Stomach smooth muscle (tissue), 2 donors: ENCODE results near the gene TDP2.
"Not testable (repeated sequence)": the region's sequence is repeated elsewhere in the genome, so short reads cannot be mapped to it uniquely, and the experiment has no call there.

ENCODE experiments used
- H3K27ac ChIP-seq: one replicate; pipeline ENCODE4 v1.7.0; 2013; ENCODE audit warnings: mild to moderate bottlenecking, low read length, inconsistent platforms
- H3K27me3 ChIP-seq, 2 donors: one replicate each; pipeline ENCODE4 v1.7.0; 2013; ENCODE audit warnings: low read length in 2 of 2; ENCODE audit not compliant: insufficient read depth in 2 of 2, control insufficient read depth in 1 of 2
- H3K36me3 ChIP-seq, 2 donors: one replicate each; pipeline ENCODE4 v1.7.0; 2013; ENCODE audit warnings: low read length in 2 of 2; ENCODE audit not compliant: control insufficient read depth in 2 of 2, insufficient read depth in 2 of 2
- H3K4me1 ChIP-seq: one replicate; pipeline ENCODE4 v1.7.0; 2013; ENCODE audit warnings: low read length; ENCODE audit not compliant: control insufficient read depth, insufficient read depth
- H3K4me3 ChIP-seq, 2 donors: one replicate each; pipeline ENCODE4 v1.7.0; 2013; ENCODE audit warnings: low read length in 2 of 2
- H3K9ac ChIP-seq, 2 donors: one replicate each; pipeline ENCODE4 v1.7.0; 2013; ENCODE audit warnings: low read length in 2 of 2, mild to moderate bottlenecking in 1 of 2
- H3K9me3 ChIP-seq, 2 donors: one replicate each; pipeline ENCODE4 v1.7.0; 2013; ENCODE audit warnings: low read length in 2 of 2; ENCODE audit not compliant: control insufficient read depth in 2 of 2
- donor health status: healthy.
- donor health status: Pancreatic carcinoma.

TDP2 gene

GRCh38 chr6:24663189-24663588 is 3.5 kb downstream of the TDP2 start:
- Histone ChIP-seq H3K9me3 (no peaks in the 10 kb centered on the region), H3K27ac (no peak overlapping the region), H3K27me3 (no peaks in the 10 kb centered on the region), H3K9ac (no peak overlapping the region), H3K4me1 (peaks cover 16% of the 10 kb centered on the region), H3K36me3 (peaks cover 5 to 7% of the 10 kb centered on the region in 2 donors), H3K4me3 (no peak overlapping the region)

DNA sequence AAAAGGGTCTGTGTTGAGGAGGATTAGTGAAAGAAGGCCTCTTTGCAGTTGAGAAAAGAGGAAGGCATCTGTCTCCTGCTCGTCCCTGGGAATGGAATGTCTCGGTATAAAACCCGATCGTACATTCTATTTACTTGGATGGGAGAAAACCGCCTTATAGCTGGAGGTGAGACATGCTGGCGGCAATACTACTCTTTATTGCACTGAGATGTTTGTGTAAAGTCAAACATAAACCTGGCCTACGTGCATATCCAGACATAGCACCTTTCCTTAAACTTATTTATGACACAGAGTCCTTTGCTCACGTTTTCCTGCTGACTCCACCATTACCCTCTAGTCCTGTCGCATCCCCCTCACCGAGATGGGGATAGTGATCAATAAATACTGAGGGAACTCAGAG is 4.5 kb downstream of the TDP2 start:
- H3K4me3 ChIP-seq = no peak overlapping the region
- H3K36me3 ChIP-seq = peaks cover 5 to 7% of the 10 kb centered on the region in 2 donors

GRCh38 chr6:24661759-24662158 is 4.9 kb downstream of the TDP2 start:
- H3K4me1 ChIP-seq, H3K9ac ChIP-seq, H3K36me3 ChIP-seq, H3K4me3 ChIP-seq, H3K27me3 ChIP-seq, H3K27ac ChIP-seq, H3K9me3 ChIP-seq: not testable (repeated sequence)

More for the DNA sequence above, 4.5 kb downstream of the TDP2 start:
- Histone ChIP-seq H3K27me3 (no peaks in the 10 kb centered on the region), H3K4me1 (peaks cover 8% of the 10 kb centered on the region), H3K9ac (no peak overlapping the region), H3K9me3 (no peaks in the 10 kb centered on the region), H3K27ac (no peak overlapping the region)

- Histone ChIP-seq H3K36me3 (peaks cover 5 to 7% of the 10 kb centered on the region in 2 donors), H3K4me3 (no peak overlapping the region), H3K27me3 (no peaks in the 10 kb centered on the region), H3K9me3 (no peaks in the 10 kb centered on the region), H3K4me1 (peaks cover 3% of the 10 kb centered on the region), H3K9ac (no peak overlapping the region), H3K27ac (no peak overlapping the region)
These were observed 6.6 kb downstream of the TDP2 start for GRCh38 chr6:24660105-24660504.

- no peaks in the 10 kb centered on the region for H3K27me3 ChIP-seq
- H3K36me3 ChIP-seq = peaks cover 5 to 7% of the 10 kb centered on the region in 2 donors
- H3K4me1 ChIP-seq = no peaks in the 10 kb centered on the region
- no peak overlapping the region for H3K27ac ChIP-seq
- H3K4me3 ChIP-seq = no peak overlapping the region
- H3K9ac ChIP-seq = no peak overlapping the region
- H3K9me3 ChIP-seq = no peaks in the 10 kb centered on the region
These were observed 7.1 kb downstream of the TDP2 start for GRCh38 chr6:24659561-24659960.

DNA sequence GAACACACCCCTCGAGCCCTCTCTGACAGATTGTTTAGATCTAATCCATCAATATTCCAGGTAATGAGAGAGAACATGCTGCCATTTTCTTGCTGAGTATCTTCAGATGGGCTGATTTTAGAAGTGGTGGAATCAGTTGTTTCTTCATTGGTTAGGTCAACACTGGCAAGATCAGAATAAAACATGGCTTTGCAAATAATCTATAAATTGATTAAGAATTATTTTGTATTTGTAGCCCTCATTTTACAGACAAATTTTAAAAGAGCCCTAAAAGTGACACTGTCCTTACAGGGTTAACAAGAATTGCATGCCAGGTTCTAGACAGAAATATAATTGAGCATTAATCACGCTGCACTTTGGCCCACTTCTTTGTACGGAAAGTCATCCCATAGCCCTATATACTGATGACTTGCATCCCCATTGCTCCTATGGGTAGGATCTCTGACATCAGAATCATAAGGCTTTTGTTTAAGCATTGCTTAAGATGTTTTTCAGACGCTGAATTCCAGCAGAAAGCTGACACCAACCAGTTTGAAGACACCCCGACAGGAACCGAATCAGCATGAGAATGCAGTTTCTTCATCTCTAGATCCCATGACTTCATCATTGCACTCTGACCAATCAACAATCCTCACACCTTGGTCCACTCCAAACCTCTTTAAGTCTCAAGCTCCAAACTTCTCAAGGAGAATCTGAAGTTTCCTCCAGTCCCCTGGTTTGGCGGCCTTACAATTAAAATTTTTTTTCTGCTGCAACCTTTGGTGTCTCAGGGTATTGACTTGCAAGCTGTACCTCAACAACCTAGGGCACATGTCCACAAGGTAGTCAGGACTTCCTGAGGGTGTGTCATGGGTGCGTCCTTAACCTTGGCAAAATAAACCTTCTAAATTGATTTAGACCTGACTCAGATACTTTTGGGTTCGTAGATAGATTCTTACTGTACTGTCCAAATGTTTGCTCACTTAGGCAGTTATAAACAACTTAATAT is 7.8 kb downstream of the TDP2 start:
- Histone ChIP-seq H3K27me3 (no peaks in the 10 kb centered on the region), H3K9me3 (no peaks in the 10 kb centered on the region), H3K9ac (no peak overlapping the region), H3K4me3 (no peak overlapping the region), H3K36me3 (peaks cover 5 to 7% of the 10 kb centered on the region in 2 donors), H3K4me1 (no peaks in the 10 kb centered on the region), H3K27ac (no peak overlapping the region)

DNA sequence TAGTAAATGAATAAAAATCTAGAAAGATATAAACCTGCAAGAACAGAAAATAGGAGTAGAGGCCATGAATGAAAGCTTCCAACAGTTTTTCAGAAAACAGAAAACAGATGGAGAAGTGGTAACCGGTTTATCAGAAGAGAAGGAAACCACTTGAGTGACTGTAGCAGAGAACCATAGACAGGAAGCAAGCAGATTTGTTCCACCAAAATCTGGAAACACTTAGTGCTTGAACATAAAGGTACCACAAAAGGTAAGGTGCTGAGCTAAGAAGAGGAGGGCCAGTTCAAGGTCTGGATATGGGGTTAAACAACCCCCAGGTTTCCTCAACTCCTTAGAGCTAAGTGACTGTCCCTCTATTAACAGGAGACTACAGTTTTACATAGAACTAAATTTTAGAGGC is 11.5 kb downstream of the TDP2 start:
- Histone ChIP-seq H3K4me1 (no peaks in the 10 kb centered on the region), H3K27ac (no peak overlapping the region), H3K27me3 (no peaks in the 10 kb centered on the region), H3K9me3 (no peaks in the 10 kb centered on the region), H3K9ac (no peak overlapping the region), H3K4me3 (no peak overlapping the region), H3K36me3 (peaks cover 2 to 26% of the 10 kb centered on the region in 2 donors)

- Histone ChIP-seq H3K9ac (no peak overlapping the region), H3K36me3 (peaks cover 2 to 26% of the 10 kb centered on the region in 2 donors), H3K4me3 (no peak overlapping the region), H3K4me1 (peaks cover 8% of the 10 kb centered on the region), H3K9me3 (no peaks in the 10 kb centered on the region), H3K27ac (no peak overlapping the region), H3K27me3 (no peaks in the 10 kb centered on the region)
These were observed 16.3 kb downstream of the TDP2 start for GRCh38 chr6:24650365-24650764.

GRCh38 chr6:24649691-24650090 is 17.0 kb downstream of the TDP2 start:
- Histone ChIP-seq H3K4me3 (no peak overlapping the region), H3K4me1 (peaks cover 9% of the 10 kb centered on the region), H3K36me3 (peaks cover 2 to 26% of the 10 kb centered on the region in 2 donors), H3K9me3 (no peaks in the 10 kb centered on the region), H3K27me3 (no peaks in the 10 kb centered on the region), H3K27ac (no peak overlapping the region), H3K9ac (no peak overlapping the region)

DNA sequence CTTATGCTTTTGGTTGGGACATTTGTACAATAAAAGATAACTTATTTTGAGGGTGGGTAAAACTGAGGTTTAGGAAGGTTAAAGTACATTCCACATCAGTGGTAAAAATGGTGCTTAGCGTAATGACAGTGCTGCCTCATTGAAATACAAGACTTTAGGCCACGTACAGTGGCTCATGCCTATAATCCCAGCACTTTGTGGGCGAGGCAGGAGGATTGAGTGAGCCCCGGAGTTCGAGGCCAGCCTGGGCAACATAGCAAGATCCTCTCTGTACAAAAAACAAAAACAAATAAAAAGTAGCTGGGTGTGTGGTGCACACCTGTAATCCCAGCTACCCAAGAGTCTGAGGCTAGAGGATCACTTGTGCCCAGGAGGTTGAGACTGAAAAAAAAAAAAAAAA is 18.4 kb downstream of the TDP2 start:
- Histone ChIP-seq H3K4me3 (no peak overlapping the region), H3K9me3 (no peaks in the 10 kb centered on the region), H3K27me3 (peaks cover 3 to 6% of the 10 kb centered on the region in 2 donors), H3K36me3 (peaks cover 2 to 24% of the 10 kb centered on the region in 2 donors), H3K9ac (no peak overlapping the region), H3K4me1 (peaks cover 9% of the 10 kb centered on the region), H3K27ac (no peak overlapping the region)

DNA sequence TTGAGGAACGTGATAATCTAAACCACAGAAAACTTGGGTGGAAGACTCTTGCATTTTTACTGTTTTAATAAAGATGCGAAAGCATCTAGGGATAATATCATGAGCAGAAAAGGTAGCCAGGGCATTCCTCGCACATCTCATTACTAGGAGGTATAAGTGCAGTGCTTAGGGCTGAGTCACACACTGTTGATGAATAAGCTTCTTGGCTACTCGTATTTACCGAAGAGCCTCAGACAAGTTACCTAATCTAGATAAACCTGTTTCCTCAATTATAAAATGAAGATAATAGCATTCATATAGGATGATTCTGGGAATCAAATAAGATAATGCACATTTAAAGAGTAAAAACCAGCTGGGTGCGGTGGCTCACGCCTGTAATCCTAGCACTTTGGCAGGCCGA is 19.9 kb downstream of the TDP2 start:
- H3K27ac ChIP-seq = no peak overlapping the region
- H3K4me3 ChIP-seq = no peak overlapping the region
- H3K27me3 ChIP-seq = peaks cover 3 to 6% of the 10 kb centered on the region in 2 donors
- peaks cover 9% of the 10 kb centered on the region for H3K4me1 ChIP-seq
- peaks cover 2 to 9% of the 10 kb centered on the region in 2 donors for H3K36me3 ChIP-seq
- H3K9ac ChIP-seq = no peak overlapping the region
- H3K9me3 ChIP-seq = no peaks in the 10 kb centered on the region
